ELF-1 (cell line): ENCODE measurements around the gene CCDC107.

ENCODE experiments used
- DNase-seq: peaks from one replicate; pipeline ENCODE4 v3.0.0-alpha.2; 2016; ENCODE audit warnings: low read depth, low spot score

CCDC107 gene

DNA sequence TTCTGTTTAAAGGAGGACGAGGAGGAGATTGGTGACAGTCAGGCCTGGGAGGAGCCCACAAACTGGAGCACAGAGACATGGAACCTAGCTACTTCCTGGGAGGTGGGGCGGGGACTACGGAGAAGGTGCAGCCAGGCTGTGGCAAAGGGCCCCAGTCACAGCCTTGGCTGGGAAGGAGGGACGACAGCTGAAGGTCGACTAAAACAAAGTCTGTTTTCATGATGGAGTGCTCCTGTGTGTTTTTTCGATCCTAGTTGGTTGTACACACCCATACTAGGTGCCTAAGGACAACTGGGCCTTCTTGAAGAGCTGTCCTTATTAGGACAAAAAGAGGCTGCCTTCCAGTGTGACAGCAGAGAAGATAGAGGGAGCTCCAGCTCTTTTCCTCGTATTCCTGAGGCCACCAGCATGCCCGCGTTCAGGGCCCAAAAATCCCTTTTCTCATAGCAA lies 2.9 kb downstream of the CCDC107 start:
- DNase-seq, result peak; percentile 57

DNA sequence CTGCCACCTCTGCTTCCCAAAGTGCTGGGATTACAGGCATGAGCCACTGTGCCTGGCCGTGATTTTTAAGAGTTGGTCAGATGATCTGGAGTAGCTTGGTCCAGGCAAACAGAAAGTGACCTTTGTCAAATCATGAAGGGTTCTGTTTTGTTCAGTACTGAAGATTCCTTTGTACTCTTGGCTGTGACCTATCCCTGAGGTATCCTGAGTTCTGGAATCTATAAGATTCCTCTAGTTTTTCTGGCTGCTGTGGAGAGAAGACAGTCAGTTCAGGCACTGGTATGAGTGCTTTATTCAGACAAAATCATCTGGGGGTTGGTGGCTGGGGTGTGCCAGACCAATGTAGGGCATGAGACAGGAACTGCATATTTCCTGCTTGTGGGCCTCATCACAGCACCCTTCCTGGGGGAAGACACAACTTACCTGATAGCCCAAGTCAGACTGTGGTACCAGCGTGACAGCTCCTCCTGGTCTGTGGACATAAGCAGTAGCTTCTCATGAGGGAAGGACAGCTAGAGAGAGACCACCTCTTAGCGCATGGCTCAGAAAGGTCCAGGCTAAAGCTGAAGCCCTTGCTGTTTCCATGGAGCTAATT lies 3.8 kb downstream of the CCDC107 start:
- no peak for DNase-seq

DNA sequence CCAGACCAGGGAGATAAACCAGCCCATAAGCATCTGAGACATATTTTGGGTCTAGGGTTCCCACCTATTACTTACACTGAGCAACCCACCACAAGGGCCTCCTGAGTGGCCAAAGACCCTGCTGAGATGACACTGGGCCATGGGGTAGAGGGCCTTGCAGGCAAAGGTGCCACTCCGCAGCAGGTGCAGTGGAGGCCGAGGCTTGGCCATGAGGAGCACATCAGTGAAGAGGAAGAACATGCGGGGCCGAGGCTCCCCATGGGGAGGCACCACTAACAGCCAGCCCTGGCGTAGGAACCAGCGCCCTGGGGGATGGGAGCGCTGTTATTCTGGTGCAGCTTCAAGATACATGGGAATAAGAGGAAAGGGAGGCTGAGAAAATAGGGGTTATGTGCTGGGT lies 4.3 kb downstream of the CCDC107 start:
- DNase-seq, result no peak

DNA sequence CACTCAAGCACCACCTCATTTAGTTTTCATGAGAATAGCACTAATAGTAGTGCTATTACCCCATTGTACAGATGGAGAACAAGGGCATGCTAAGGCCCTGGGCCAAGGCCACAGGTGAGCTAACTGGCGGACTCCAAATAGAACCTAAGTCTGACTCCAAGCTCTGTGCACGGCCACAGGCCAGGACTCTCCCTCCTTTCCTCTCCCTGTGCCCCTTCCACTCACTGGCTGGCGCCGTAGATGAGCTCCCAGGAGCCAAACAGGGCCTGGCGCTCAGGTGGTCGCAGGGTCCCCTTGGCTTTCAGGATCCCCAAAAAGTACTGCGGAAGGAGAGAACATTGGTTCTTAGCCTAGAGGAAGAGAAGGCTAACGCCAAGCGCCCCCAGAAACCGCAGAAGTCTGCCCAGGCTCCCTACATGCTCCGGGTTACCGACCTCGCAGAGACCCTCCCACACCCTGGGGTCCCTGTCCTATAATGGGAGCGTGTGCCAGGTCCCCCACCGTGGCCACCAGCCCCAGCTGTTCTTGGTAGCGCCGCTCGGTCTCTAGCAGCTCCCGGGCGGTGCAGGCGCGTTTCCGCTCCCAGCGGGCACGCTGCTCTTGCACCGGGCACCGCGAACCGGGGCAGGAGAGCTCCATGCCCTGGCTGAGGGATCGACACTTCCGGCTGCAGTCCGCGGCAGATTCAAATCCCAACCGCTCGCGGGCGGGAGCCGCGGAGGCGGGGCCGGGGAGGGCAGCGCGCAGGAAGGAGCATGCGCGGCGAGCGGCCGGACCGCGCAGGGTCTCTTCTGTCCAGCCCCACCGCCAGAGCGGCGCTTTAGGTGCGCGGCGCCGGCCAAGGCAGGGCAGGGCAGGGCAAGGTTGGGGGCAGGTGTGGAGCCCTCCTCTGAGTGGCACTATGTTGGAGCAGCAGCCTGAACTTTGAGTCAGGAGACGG lies 6.7 kb downstream of the CCDC107 start, which contains the start of gene ARHGEF39:
ARHGEF39 (minus strand) TSS at position 665 of the 940 bp plus-strand sequence; CDS start at position 639, 26 bp downstream.
- peak; percentile 96 for DNase-seq

DNA sequence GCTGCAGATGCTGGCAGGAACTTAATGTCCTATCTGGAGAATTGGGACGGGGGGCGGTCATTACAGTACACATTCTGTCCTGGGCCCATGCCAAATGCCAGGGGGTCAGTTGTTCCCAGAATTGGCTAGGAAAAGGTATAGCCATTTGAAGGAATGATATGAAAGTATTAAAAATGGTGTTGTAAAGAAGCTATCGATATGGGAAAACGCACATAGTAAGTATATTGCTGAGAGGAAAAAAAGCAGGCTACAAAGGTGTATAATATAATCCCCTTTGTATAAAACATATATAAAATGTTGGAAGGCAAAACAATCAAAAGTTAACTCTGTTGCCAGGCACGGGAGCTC lies 7.4 kb downstream of the CCDC107 start:
- DNase-seq, result no peak

DNA sequence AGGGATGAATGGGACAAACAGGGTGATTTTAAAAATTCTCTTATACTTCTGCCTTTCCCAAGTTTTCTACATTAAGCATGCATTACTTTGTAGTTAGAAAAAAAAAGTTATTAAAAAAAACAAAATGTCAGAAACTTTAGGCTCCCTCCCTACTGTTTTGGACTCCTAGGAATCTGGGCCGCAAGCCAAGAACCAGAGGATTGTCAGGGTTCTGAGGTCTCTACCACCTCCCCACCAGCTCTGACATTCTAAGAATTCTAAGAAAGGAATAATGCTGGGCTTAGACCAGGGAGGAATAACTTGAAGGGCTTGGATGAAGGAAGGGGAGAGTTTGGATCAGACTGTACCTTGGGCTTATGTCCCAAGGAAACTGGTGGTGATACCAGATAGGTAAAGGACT lies 8.0 kb downstream of the CCDC107 start:
- DNase-seq, result no peak

DNA sequence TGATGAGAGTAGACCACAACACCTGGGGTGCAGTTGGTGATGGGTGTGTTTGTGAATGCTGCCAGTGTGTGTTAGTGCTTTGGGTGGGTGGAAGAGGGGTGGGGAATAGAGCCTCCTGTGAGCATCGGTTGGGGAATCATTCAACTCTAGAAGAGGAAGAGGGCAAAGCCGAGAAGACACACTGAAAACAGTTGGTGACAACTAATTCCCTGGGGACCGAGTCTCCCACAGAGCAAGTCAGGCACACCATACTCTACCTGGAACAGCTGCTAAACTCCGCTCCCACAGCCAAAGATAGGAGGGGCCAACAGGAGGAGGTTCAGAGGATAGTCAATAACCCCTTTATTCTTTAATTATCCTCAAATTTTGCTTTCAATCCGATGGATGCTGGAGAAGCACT lies 8.5 kb downstream of the CCDC107 start:
- DNase-seq, result no peak

DNA sequence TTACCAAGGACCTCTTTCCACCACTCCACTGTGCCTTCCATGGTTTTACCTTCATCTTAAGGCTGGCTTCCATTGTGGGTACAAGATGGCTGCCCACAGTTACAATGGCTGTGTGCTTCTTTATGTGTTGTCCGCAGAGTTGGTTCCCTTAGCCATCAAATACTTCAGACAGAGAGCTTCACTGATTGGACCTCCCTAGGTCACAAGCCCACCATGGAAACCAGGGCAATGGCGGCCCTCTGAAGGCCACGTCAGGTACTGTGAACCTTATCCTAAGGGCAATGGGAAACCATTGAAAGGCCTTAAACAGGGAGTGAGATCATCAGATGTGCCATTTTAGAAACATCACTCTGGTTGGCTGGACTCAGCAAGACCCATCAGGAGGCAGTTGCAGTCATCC lies 9.8 kb downstream of the CCDC107 start:
- no peak for DNase-seq

DNA sequence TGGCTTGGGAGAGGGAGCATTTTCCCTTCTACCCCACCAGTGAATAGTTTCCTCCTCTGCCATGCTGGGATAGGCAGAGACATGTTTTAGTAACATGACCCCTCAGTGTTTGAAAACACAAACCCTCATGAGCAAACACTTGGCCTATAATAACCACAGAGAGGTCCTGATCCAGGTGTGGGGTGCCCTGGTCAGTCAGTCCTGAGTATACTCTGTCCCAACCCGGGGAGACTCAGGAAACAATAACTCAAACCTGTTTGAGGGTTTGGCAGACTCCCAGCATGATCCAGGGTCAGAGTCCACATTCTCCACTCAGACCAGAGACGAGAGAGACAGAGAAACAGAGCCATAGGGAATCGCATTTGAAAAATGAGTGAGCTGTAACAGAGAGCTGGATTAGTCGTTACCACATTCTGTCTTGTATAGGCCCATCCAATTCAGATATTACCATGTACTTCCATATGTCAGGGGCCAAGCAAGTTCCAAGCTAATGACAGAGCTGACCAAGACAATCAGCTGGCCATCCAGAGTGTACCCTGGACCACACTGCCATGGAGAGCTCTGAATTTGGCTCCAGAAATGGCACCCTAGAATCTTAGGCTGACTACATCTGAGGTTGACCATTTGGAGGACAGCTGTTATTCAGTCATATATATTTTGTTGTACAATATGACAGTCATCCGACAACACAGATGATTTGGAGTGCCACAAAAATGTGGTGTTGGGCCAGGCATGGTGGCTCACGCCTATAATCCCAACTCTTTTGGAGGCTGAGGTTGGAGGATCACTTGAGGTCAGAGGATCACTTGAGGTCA lies 11.4 kb downstream of the CCDC107 start:
- no peak for DNase-seq

DNA sequence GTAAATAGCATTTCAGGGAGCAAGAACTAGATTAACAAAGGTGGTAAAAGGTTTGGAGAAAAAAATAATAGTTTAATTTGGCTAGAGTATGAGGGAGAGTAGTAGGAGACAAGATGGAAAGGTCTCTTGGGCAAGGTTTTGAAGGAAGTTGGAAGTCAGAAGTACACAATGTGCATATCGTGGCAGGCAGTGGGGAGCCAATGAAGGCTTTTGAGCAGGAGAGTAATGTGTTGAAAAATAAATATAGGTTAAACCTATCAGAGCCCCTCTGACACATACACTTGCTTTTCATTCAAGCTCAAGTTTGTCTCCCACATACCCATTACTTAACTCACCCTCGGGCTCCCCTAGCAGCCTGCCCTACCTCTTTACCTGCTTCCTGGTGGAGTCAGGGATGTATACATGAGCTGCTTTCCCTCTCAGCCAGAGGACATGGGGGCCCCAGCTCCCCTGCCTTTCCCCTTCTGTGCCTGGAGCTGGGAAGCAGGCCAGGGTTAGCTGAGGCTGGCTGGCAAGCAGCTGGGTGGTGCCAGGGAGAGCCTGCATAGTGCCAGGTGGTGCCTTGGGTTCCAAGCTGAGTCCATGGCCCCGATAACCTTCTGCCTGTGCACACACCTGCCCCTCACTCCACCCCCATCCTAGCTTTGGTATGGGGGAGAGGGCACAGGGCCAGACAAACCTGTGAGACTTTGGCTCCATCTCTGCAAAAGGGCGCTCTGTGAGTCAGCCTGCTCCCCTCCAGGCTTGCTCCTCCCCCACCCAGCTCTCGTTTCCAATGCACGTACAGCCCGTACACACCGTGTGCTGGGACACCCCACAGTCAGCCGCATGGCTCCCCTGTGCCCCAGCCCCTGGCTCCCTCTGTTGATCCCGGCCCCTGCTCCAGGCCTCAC lies 15.3 kb downstream of the CCDC107 start, which contains the start of gene CA9:
CA9 (plus strand) TSS at position 797 of the 893 bp plus-strand sequence; CDS start at position 829, 32 bp downstream.
- DNase-seq, result no peak

DNA sequence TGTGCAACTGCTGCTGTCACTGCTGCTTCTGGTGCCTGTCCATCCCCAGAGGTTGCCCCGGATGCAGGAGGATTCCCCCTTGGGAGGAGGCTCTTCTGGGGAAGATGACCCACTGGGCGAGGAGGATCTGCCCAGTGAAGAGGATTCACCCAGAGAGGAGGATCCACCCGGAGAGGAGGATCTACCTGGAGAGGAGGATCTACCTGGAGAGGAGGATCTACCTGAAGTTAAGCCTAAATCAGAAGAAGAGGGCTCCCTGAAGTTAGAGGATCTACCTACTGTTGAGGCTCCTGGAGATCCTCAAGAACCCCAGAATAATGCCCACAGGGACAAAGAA lies 15.9 kb downstream of the CCDC107 start:
- DNase-seq, result no peak

DNA sequence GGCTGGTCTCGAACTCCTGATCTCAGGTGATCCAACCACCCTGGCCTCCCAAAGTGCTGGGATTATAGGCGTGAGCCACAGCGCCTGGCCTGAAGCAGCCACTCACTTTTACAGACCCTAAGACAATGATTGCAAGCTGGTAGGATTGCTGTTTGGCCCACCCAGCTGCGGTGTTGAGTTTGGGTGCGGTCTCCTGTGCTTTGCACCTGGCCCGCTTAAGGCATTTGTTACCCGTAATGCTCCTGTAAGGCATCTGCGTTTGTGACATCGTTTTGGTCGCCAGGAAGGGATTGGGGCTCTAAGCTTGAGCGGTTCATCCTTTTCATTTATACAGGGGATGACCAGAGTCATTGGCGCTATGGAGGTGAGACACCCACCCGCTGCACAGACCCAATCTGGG lies 17.1 kb downstream of the CCDC107 start:
- DNase-seq, result peak; percentile 50

DNA sequence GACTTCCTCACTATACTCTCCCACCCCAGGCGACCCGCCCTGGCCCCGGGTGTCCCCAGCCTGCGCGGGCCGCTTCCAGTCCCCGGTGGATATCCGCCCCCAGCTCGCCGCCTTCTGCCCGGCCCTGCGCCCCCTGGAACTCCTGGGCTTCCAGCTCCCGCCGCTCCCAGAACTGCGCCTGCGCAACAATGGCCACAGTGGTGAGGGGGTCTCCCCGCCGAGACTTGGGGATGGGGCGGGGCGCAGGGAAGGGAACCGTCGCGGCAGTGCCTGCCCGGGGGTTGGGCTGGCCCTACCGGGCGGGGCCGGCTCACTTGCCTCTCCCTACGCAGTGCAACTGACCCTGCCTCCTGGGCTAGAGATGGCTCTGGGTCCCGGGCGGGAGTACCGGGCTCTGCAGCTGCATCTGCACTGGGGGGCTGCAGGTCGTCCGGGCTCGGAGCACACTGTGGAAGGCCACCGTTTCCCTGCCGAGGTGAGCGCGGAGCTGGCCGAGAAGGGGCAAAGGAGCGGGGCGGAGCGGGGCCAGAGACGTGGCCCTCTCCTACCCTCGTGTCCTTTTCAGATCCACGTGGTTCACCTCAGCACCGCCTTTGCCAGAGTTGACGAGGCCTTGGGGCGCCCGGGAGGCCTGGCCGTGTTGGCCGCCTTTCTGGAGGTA lies 17.8 kb downstream of the CCDC107 start:
- DNase-seq, result peak; percentile 74

DNA sequence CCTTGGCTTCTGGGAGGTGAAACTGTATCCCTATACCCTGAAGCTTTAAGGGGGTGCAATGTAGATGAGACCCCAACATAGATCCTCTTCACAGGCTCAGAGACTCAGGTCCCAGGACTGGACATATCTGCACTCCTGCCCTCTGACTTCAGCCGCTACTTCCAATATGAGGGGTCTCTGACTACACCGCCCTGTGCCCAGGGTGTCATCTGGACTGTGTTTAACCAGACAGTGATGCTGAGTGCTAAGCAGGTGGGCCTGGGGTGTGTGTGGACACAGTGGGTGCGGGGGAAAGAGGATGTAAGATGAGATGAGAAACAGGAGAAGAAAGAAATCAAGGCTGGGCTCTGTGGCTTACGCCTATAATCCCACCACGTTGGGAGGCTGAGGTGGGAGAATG lies 21.0 kb downstream of the CCDC107 start:
- DNase-seq, result no peak

DNA sequence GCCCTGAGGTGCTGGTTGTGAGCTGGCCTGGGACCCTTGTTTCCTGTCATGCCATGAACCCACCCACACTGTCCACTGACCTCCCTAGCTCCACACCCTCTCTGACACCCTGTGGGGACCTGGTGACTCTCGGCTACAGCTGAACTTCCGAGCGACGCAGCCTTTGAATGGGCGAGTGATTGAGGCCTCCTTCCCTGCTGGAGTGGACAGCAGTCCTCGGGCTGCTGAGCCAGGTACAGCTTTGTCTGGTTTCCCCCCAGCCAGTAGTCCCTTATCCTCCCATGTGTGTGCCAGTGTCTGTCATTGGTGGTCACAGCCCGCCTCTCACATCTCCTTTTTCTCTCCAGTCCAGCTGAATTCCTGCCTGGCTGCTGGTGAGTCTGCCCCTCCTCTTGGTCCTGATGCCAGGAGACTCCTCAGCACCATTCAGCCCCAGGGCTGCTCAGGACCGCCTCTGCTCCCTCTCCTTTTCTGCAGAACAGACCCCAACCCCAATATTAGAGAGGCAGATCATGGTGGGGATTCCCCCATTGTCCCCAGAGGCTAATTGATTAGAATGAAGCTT lies 21.8 kb downstream of the CCDC107 start:
- DNase-seq, result no peak

DNA sequence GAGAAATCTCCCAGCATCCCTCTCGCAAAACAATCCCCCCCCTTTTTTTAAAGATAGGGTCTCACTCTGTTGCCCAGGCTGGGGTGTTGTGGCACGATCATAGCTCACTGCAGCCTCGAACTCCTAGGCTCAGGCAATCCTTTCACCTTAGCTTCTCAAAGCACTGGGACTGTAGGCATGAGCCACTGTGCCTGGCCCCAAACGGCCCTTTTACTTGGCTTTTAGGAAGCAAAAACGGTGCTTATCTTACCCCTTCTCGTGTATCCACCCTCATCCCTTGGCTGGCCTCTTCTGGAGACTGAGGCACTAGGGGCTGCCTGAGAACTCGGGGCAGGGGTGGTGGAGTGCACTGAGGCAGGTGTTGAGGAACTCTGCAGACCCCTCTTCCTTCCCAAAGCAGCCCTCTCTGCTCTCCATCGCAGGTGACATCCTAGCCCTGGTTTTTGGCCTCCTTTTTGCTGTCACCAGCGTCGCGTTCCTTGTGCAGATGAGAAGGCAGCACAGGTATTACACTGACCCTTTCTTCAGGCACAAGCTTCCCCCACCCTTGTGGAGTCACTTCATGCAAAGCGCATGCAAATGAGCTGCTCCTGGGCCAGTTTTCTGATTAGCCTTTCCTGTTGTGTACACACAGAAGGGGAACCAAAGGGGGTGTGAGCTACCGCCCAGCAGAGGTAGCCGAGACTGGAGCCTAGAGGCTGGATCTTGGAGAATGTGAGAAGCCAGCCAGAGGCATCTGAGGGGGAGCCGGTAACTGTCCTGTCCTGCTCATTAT lies 22.4 kb downstream of the CCDC107 start:
- DNase-seq, result peak; percentile 88

DNA sequence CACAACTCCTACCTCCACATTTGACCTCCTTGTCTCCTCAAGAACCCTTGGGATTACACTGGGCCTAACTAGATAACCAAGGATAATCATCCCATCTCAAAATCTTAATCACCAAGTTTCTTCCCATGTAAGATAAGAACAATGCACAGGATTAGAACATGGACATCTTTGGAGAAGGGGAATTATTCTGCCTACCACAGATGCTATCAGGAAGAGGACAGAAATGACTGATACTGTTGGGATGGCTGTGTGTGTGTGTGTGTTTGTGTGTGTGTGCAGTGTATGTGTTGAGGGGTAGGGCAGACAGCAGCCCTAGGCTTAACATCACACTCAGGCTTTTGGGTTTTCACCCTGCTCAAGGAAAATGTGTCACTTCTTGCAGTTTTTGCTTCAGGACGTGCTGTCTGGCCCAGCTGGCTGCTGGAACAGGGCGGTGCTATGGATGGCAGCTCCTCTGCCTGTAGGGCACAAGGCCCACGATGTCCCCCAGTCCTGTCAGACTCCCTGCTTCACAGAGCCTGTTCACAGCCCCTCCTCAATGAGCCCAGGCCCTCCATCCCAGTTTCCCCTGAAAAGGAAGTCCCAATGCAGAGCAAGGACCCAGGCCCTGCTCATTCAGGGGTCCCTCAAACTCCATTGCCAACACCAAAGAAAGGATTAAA lies 23.4 kb downstream of the CCDC107 start:
- no peak for DNase-seq

DNA sequence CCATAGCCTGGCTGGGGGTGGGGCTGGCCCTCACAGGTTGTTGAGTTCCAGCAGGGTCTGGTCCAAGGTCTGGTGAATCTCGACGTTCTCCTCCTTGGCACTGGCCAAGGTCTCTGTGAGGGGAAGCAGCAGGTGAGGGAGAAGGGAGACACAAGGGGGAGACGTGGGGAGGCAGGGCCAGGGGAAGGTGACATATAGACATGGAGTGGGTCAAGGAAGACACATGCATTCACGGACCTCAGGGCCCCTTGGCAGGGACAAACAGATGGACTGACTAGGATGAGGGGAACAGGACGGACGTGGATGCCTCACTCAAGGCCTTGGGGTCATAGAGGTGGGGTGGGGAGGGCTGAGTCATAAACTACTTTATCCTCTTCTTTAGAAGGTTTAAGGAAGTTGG lies 24.0 kb downstream of the CCDC107 start:
- no peak for DNase-seq
